K562 treated with DMSO at 1 percent for 48 hours (cell line): Measurements from ENCODE around the gene SLC28A2. TPM values are rescaled to one million over a fixed set of nuclear protein-coding genes. Genes with fewer than 3 reads are reported as not detected.

Experiments used
- total RNA-seq: library from RNA; unstranded; fragments of 300-600 nt; gene quantifications from 2 replicates; pipeline ENCODE4 v1.2.3, GENCODE V29; 2022; ENCODE audit warnings: low replicate concordance; ENCODE audit errors: extremely low read depth

SLC28A2 gene, protein sequence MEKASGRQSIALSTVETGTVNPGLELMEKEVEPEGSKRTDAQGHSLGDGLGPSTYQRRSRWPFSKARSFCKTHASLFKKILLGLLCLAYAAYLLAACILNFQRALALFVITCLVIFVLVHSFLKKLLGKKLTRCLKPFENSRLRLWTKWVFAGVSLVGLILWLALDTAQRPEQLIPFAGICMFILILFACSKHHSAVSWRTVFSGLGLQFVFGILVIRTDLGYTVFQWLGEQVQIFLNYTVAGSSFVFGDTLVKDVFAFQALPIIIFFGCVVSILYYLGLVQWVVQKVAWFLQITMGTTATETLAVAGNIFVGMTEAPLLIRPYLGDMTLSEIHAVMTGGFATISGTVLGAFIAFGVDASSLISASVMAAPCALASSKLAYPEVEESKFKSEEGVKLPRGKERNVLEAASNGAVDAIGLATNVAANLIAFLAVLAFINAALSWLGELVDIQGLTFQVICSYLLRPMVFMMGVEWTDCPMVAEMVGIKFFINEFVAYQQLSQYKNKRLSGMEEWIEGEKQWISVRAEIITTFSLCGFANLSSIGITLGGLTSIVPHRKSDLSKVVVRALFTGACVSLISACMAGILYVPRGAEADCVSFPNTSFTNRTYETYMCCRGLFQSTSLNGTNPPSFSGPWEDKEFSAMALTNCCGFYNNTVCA
- not detected in 2 replicates for total RNA-seq

GRCh38 chr15:45251888-45252287 is at the start of gene SLC28A2:
Gene SLC28A2, plus strand, starts transcription at chr15:45252234. Its CDS starts 982 bp downstream, at chr15:45253216.

Other genes starting within 250 kb of the SLC28A2 start
- not detected in 2 replicates for gene SORD, start 229.0 kb upstream of the SLC28A2 start, total RNA-seq
- gene DUOX2, start 138.1 kb upstream of the SLC28A2 start, total RNA-seq, result not detected in 2 replicates
- not detected in 2 replicates for gene DUOXA2, start 137.9 kb upstream of the SLC28A2 start, total RNA-seq
- gene DUOXA1, start 122.4 kb upstream of the SLC28A2 start, total RNA-seq, result not detected in 2 replicates
- not detected in 2 replicates for gene DUOX1, start 122.2 kb upstream of the SLC28A2 start, total RNA-seq
- gene SHF, start 64.3 kb upstream of the SLC28A2 start, total RNA-seq, result not detected in 2 replicates
- gene GATM, start 126.3 kb downstream of the SLC28A2 start, total RNA-seq, result not detected in 2 replicates